B cell (primary cell): ENCODE data around the gene PTPRT. TPM values are rescaled to one million over a fixed set of nuclear protein-coding genes. Genes with fewer than 3 reads are reported as not detected.

Experiments
- ATAC-seq: fragments of 200-7000 bp; cut with Tn5 transposase; one replicate; pipeline ENCODE4 v1.10.0; 2021; ENCODE audit warnings: low read depth, mild to moderate bottlenecking, moderate number of reproducible peaks, moderate library complexity
- CTCF ChIA-PET: fragments of 350-600 bp; sonication (Branson Sonifier 250); formaldehyde crosslinking; loops from one replicate; lab custom pipeline; 2021; ENCODE audit warnings: antibody characterized with exemption, inconsistent platforms; lab: Charles Lee
- POLR2A ChIA-PET: fragments of 350-600 bp; sonication (Branson Sonifier 250); formaldehyde crosslinking; loops from one replicate; lab custom pipeline; 2021; ENCODE audit warnings: antibody characterized with exemption; lab: Charles Lee
- DNase-seq: peaks from one replicate; pipeline ENCODE4 v3.0.0; 2013
- H2AFZ ChIP-seq: 2 replicates; pipeline ENCODE4 v1.6.1; 2012; ENCODE audit warnings: mild to moderate bottlenecking, low read depth, low read length; ENCODE audit not compliant: insufficient read depth, poor library complexity, severe bottlenecking
- H3K27ac ChIP-seq, 2 donors: 1 replicate in 1 of 2; 2 replicates in 1 of 2; pipeline ENCODE4 v1.5.1; 2012 to 2013; ENCODE audit warnings: low read length in 2 of 2, mild to moderate bottlenecking in 2 of 2, moderate library complexity in 1 of 2
- H3K27me3 ChIP-seq, 4 experiments: fragments of 200-600 bp in 1 of 4; sonication (generic) in 1 of 4; replicated peaks in 1 of 4; 1 replicate in 2 of 4; 2 replicates in 2 of 4; pipeline versions ENCODE4 v1.6.1 to v1.7.0; 2013 to 2016; ENCODE audit warnings: low read length in 3 of 4, mild to moderate bottlenecking in 2 of 4, mixed read lengths in 1 of 4, moderate library complexity in 1 of 4; ENCODE audit not compliant: insufficient read depth in 4 of 4, control insufficient read depth in 3 of 4; ENCODE audit errors: control extremely low read depth in 1 of 4
- H3K36me3 ChIP-seq, 2 experiments: replicated peaks in 1 of 2; 1 replicate in 1 of 2; 2 replicates in 1 of 2; pipeline versions ENCODE4 v1.6.1 to v1.7.1; 2013; ENCODE audit warnings: low read length in 1 of 2; ENCODE audit not compliant: insufficient read depth in 2 of 2, control insufficient read depth in 1 of 2; ENCODE audit errors: control extremely low read depth in 1 of 2, extremely low read depth in 1 of 2
- H3K4me1 ChIP-seq, 2 donors: fragments of 200-600 bp in 1 of 2; sonication (generic) in 1 of 2; 1 replicate in 1 of 2; 2 replicates in 1 of 2; pipeline versions ENCODE4 v1.5.1 to v1.6.1; 2013 to 2017; ENCODE audit warnings: low read length in 2 of 2; ENCODE audit not compliant: control insufficient read depth in 2 of 2, insufficient read depth in 2 of 2
- H3K4me2 ChIP-seq: replicated peaks from 2 replicates; pipeline ENCODE3; 2012; ENCODE audit warnings: mild to moderate bottlenecking, low read depth, low read length; ENCODE audit not compliant: poor library complexity, severe bottlenecking
- H3K4me3 ChIP-seq, 5 experiments: fragments of 200-600 bp in 1 of 5; sonication (generic) in 1 of 5; 1 replicate in 3 of 5; 2 replicates in 2 of 5; pipeline versions ENCODE4 v1.5.1 to v1.7.0; 2011 to 2016; ENCODE audit warnings: low read length in 4 of 5, mild to moderate bottlenecking in 4 of 5, low read depth in 2 of 5, control low read depth in 1 of 5, moderate library complexity in 1 of 5; ENCODE audit not compliant: insufficient read depth in 1 of 5; ENCODE audit errors: control extremely low read depth in 1 of 5, extremely low read depth in 1 of 5
- H3K79me2 ChIP-seq: fragments of 200-600 bp; sonication (generic); one replicate; pipeline ENCODE4 v1.6.0; 2016; ENCODE audit warnings: low read length; ENCODE audit not compliant: control insufficient read depth, insufficient read depth
- H3K9ac ChIP-seq: fragments of 200-600 bp; sonication (generic); 2 replicates; pipeline ENCODE4 v1.6.1; 2017; ENCODE audit warnings: mild to moderate bottlenecking, low read length, moderate library complexity
- H3K9me3 ChIP-seq, 3 donors: one replicate each; pipeline versions ENCODE4 v1.6.1 to v1.7.1; 2013; ENCODE audit warnings: low read length in 2 of 3; ENCODE audit not compliant: control insufficient read depth in 2 of 3, insufficient read depth in 1 of 3; ENCODE audit errors: control extremely low read depth in 1 of 3
- H4K20me1 ChIP-seq: 2 replicates; pipeline ENCODE4 v1.6.0; 2012; ENCODE audit warnings: mild to moderate bottlenecking, low read length; ENCODE audit not compliant: insufficient read depth, control insufficient read depth, poor library complexity, severe bottlenecking
- H3K27ac Mint-ChIP-seq: one replicate; pipeline ENCODE4 v1.8.0; 2021; ENCODE audit warnings: mixed read lengths
- H3K27me3 Mint-ChIP-seq: one replicate; pipeline ENCODE4 v1.8.0; 2021; ENCODE audit warnings: mixed read lengths
- H3K4me1 Mint-ChIP-seq: one replicate; pipeline ENCODE4 v1.8.0; 2021; ENCODE audit warnings: mixed read lengths
- H3K4me3 Mint-ChIP-seq: one replicate; pipeline ENCODE4 v1.8.0; 2021; ENCODE audit warnings: mixed read lengths
- H3K9me3 Mint-ChIP-seq: one replicate; pipeline ENCODE4 v1.8.0; 2022; ENCODE audit warnings: mixed read lengths; ENCODE audit not compliant: insufficient read depth
- EZH2 ChIP-seq: IDR thresholded peaks from 2 replicates; pipeline ENCODE4 v1.6.1; 2012; ENCODE audit warnings: borderline replicate concordance, low read depth, mild to moderate bottlenecking, moderate library complexity, low read length; ENCODE audit not compliant: insufficient read depth, poor library complexity, severe bottlenecking
- WGBS: methylation state at CpG from one replicate; pipeline ENCODE4 v1.1.5; 2013; ENCODE audit warnings: missing lambda C conversion rate; ENCODE audit not compliant: insufficient coverage; 5-methylcytosine and 5-hydroxymethylcytosine counted together
- intact Hi-C: fragments of 100-400 bp; cut with micrococcal nuclease; formaldehyde crosslinking; loops from one replicate; pipeline ENCODE4 v1.10.0; 2022
- polyA plus RNA-seq: library from polyadenylated mRNA; depleted of rRNA; stranded (reverse); fragments of >200 nt; gene quantifications from 2 replicates; pipeline ENCODE4 v1.2.3, GENCODE V29; 2012
- total RNA-seq, 2 donors: library from RNA; stranded (reverse); fragments of 120-200 nt in 1 of 2; gene quantifications; 1 replicate in 1 of 2; 2 replicates in 1 of 2; pipeline versions ENCODE4 v1.2.3 to v1.2.4, GENCODE V29; 2013 to 2022
- TF ChIP-seq, protein P1 (sequence below): fragments of 200-600 bp; IDR thresholded peaks from one replicate; pipeline ENCODE4 v1.8.0; 2022; ENCODE audit warnings: antibody characterized with exemption, mild to moderate bottlenecking

Gene PTPRT
- total and polyA plus RNA-seq, 2 donors (not counting 1 experiment from before 2014, with no cell fraction given): not detected

DNA sequence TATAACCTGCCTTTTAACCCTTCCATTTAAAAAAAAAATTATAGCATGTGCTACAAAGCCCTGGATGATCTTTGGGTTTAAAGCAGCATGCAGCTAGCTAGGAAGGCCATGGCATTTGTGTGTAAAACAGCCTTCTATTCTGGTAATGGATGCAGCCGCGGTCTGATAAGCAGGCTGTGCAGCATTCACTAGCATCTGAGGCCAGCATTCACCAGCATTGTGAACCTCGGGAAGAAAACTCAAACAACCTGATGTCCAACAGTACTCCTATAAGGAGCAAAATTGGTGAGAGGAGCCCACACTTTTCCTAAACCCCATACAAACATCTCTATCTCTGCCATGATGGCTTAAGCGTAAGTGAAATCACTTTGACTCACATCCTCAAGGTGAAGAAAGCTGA, 265.5 kb downstream of the PTPRT start:
- DNase-seq: no peak
- ChIA-PET CTCF (no interaction called here), POLR2A (no interaction called here)
- no peak overlapping the region for H3K27ac ChIP-seq
- H3K79me2 ChIP-seq: no peaks in the 10 kb centered on the region
- H3K27ac Mint-ChIP-seq: no peak overlapping the region
- H3K9ac ChIP-seq: no peak overlapping the region
- H3K27me3 ChIP-seq: no peaks in the 10 kb centered on the region
- no peaks in the 10 kb centered on the region for H4K20me1 ChIP-seq
- no peak for TF ChIP-seq EZH2
- TF ChIP-seq, protein P1, sequence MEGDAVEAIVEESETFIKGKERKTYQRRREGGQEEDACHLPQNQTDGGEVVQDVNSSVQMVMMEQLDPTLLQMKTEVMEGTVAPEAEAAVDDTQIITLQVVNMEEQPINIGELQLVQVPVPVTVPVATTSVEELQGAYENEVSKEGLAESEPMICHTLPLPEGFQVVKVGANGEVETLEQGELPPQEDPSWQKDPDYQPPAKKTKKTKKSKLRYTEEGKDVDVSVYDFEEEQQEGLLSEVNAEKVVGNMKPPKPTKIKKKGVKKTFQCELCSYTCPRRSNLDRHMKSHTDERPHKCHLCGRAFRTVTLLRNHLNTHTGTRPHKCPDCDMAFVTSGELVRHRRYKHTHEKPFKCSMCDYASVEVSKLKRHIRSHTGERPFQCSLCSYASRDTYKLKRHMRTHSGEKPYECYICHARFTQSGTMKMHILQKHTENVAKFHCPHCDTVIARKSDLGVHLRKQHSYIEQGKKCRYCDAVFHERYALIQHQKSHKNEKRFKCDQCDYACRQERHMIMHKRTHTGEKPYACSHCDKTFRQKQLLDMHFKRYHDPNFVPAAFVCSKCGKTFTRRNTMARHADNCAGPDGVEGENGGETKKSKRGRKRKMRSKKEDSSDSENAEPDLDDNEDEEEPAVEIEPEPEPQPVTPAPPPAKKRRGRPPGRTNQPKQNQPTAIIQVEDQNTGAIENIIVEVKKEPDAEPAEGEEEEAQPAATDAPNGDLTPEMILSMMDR: no peak
- intact Hi-C loops: no loop called here
- no peaks in the 10 kb centered on the region for H3K27me3 Mint-ChIP-seq
- peaks cover 0 to 12% (median 0%) of the 10 kb centered on the region in 3 donors for H3K9me3 ChIP-seq
- H2AFZ ChIP-seq: no peak overlapping the region
- no peaks in the 10 kb centered on the region for H3K4me1 ChIP-seq
- 85% methylated on average over 4 of the region's 4 CpGs for WGBS
- no peak overlapping the region for H3K4me3 Mint-ChIP-seq
- H3K9me3 Mint-ChIP-seq: peaks cover 7% of the 10 kb centered on the region
- no peak overlapping the region for H3K4me3 ChIP-seq
- ATAC-seq: no peak
- no peak overlapping the region for H3K4me2 ChIP-seq
- H3K36me3 ChIP-seq: no peaks in the 10 kb centered on the region
- no peaks in the 10 kb centered on the region for H3K4me1 Mint-ChIP-seq

DNA sequence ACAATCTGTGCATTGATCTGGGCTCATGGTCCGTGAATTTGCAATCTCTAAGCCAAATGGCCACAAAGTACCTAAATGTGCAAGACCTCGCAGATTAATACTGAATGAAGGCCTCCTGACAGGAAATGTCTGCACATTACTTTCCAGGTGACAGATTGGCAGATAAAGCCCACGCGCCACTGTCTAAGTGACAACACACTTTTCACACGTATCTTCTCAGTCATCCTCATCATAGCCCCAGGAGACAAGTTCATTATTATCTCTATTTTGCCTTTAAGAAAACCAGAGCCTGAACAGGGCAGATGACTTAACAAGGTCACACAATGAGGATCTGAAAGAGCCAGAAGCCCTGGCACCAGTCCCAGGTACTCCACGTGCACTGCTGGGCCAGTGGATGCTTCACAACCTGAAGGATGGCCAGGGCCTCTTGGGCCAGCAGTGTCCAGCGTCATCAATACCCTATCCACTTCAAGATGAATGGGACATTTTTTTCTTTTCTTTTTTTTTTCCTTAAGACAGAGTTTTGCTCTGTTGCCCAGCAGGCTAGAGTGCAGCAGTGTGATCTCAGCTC, 266.3 kb downstream of the PTPRT start:
- H3K9me3 Mint-ChIP-seq: peaks cover 7% of the 10 kb centered on the region
- Histone ChIP-seq H3K4me1 (no peaks in the 10 kb centered on the region), H3K4me2 (no peak overlapping the region), H4K20me1 (no peaks in the 10 kb centered on the region), H3K79me2 (no peaks in the 10 kb centered on the region), H3K9me3 (peaks cover 0 to 12% (median 0%) of the 10 kb centered on the region in 3 donors), H2AFZ (no peak overlapping the region), H3K27me3 (no peaks in the 10 kb centered on the region), H3K36me3 (no peaks in the 10 kb centered on the region), H3K4me3 (no peak overlapping the region), H3K9ac (no peak overlapping the region), H3K27ac (no peak overlapping the region)
- WGBS: 84% methylated on average over 7 of the region's 7 CpGs
- no peak for ATAC-seq
- no peaks in the 10 kb centered on the region for H3K27me3 Mint-ChIP-seq
- no peak overlapping the region for H3K27ac Mint-ChIP-seq
- ChIA-PET POLR2A (no interaction called here), CTCF (no interaction called here)
- no peak overlapping the region for H3K4me3 Mint-ChIP-seq
- TF ChIP-seq, protein P1: no peak
- TF ChIP-seq EZH2: no peak
- DNase-seq: no peak
- intact Hi-C loops: no loop called here
- no peaks in the 10 kb centered on the region for H3K4me1 Mint-ChIP-seq
